K562 (cell line): ENCODE measurements around the gene CEMP1. TPM values are rescaled to one million over a fixed set of nuclear protein-coding genes. Genes with fewer than 3 reads are reported as not detected.
"Not testable (repeated sequence)": the region's sequence is repeated elsewhere in the genome, so short reads cannot be mapped to it uniquely, and the experiment has no call there.

ENCODE experiments used
- ATAC-seq: fragments of 200-7000 bp; cut with Tn5 transposase; 3 replicates; pipeline ENCODE4 v1.9.1; 2020; ENCODE audit warnings: moderate library complexity
- BruUV-seq: library from RNA; stranded (reverse); fragments of 400-500 nt; replicated peaks from 2 replicates; lab custom pipeline; 2021; lab: Mats Ljungman, UMichigan
- CTCF ChIA-PET: fragments of 300-600 bp; formaldehyde crosslinking; extraction: SDS; loops from one replicate; lab custom pipeline; 2021; ENCODE audit warnings: low intra/inter-chr PET ratio; lab: Yijun Ruan, JAX
- POLR2A ChIA-PET: fragments of 300-600, 350-650 bp; sonication (Branson Sonifier 250); formaldehyde crosslinking; extraction: SDS; loops from one replicate; lab custom pipeline; 2021; ENCODE audit warnings: antibody characterized with exemption, inconsistent platforms; lab: Yijun Ruan, JAX
- DNase-seq, 4 experiments: peaks; one replicate each; pipeline versions ENCODE4 v3.0.0 to v3.0.0-alpha.2; 2011 to 2018; ENCODE audit warnings: low spot score in 3 of 4, mixed read lengths in 3 of 4; ENCODE audit errors: extremely low read depth in 1 of 4
- FAIRE-seq: peaks from 2 replicates; lab custom pipeline; 2011; peaks lifted over from hg19 to GRCh38; lab: Jason Lieb, UNC
- H2AFZ ChIP-seq: 2 replicates; pipeline ENCODE4 v1.6.0; 2011; ENCODE audit warnings: low read depth, low read length, control low read depth, inconsistent platforms
- H3K27ac ChIP-seq: fragments of 200-600 bp; 3 replicates; pipeline ENCODE4 v1.8.0; 2011; ENCODE audit warnings: low read depth, mild to moderate bottlenecking, control low read depth, inconsistent platforms, low read length, moderate library complexity, mixed read lengths; ENCODE audit errors: extremely low read depth
- H3K27me3 ChIP-seq, 2 experiments: fragments of 300-600 bp in 1 of 2; 2 replicates in 1 of 2; 3 replicates in 1 of 2; pipeline versions ENCODE4 v1.6.0 to v1.8.0; 2011; ENCODE audit warnings: inconsistent platforms in 2 of 2, low read length in 2 of 2, mild to moderate bottlenecking in 1 of 2, mixed read lengths in 1 of 2, moderate library complexity in 1 of 2; ENCODE audit not compliant: control insufficient read depth in 2 of 2, insufficient read depth in 2 of 2
- H3K36me3 ChIP-seq: fragments of 300-600 bp; 3 replicates; pipeline ENCODE4 v1.8.0; 2011; ENCODE audit warnings: mild to moderate bottlenecking, low read length, inconsistent platforms; ENCODE audit not compliant: control insufficient read depth, insufficient read depth
- H3K4me1 ChIP-seq, 2 experiments: fragments of 200-600 bp in 1 of 2; replicated peaks in 1 of 2; 2 replicates in 1 of 2; 3 replicates in 1 of 2; pipeline versions ENCODE4 v1.5.1 to v1.8.0; 2011; ENCODE audit warnings: inconsistent platforms in 2 of 2, low read length in 2 of 2, mild to moderate bottlenecking in 1 of 2, mixed read lengths in 1 of 2, moderate library complexity in 1 of 2; ENCODE audit not compliant: control insufficient read depth in 2 of 2, insufficient read depth in 2 of 2
- H3K4me2 ChIP-seq: 2 replicates; pipeline ENCODE4 v1.6.1; 2011; ENCODE audit warnings: low read length, control low read depth, inconsistent platforms, mixed read lengths; ENCODE audit not compliant: insufficient read depth
- H3K4me3 ChIP-seq: fragments of 200-600 bp; sonication (generic), shearing (Covaris generic); 2 replicates; pipeline ENCODE4 v1.5.1; 2016; ENCODE audit warnings: control low read depth, inconsistent platforms
- H3K79me2 ChIP-seq: fragments of 200-600 bp; 3 replicates; pipeline ENCODE4 v1.8.0; 2011; ENCODE audit warnings: low read length, inconsistent platforms; ENCODE audit not compliant: control insufficient read depth, insufficient read depth
- H3K9ac ChIP-seq, 2 experiments: 2 replicates each; pipeline versions ENCODE4 v1.6.0 to v1.6.1; 2011; ENCODE audit warnings: low read depth in 2 of 2, low read length in 2 of 2, control low read depth in 1 of 2, inconsistent platforms in 1 of 2, mild to moderate bottlenecking in 1 of 2, mixed read lengths in 1 of 2; ENCODE audit not compliant: insufficient read depth in 1 of 2
- H3K9me1 ChIP-seq: one replicate; pipeline ENCODE4 v1.6.0; 2011; ENCODE audit warnings: inconsistent platforms, mild to moderate bottlenecking, low read length, moderate library complexity; ENCODE audit not compliant: control insufficient read depth, insufficient read depth
- H3K9me3 ChIP-seq: replicated peaks from 2 replicates; pipeline ENCODE4 v1.5.1; 2011; ENCODE audit warnings: low read depth, low read length, inconsistent platforms; ENCODE audit not compliant: control insufficient read depth, insufficient read depth
- H4K20me1 ChIP-seq: replicated peaks from 2 replicates; pipeline ENCODE4 v1.6.1; 2011; ENCODE audit warnings: low read length, inconsistent platforms, mixed read lengths; ENCODE audit not compliant: control insufficient read depth, insufficient read depth
- BCOR ChIP-seq: fragments of 450-650 bp; IDR thresholded peaks from 2 replicates; pipeline ENCODE4 v1.6.1; 2016
- EGR1 ChIP-seq: fragments of 450-650 bp; conservative IDR thresholded peaks from 2 replicates; pipeline ENCODE4 v1.6.1; 2017; ENCODE audit warnings: mild to moderate bottlenecking
- HDAC2 ChIP-seq: fragments of 450-650 bp; IDR thresholded peaks from 2 replicates; pipeline ENCODE4 v1.6.1; 2016; ENCODE audit warnings: mild to moderate bottlenecking
- KDM1A ChIP-seq, 2 experiments: fragments of 450-650 bp; IDR thresholded peaks; 2 replicates each; pipeline ENCODE4 v1.6.1; 2016; ENCODE audit warnings: mild to moderate bottlenecking in 2 of 2
- RBM25 ChIP-seq: fragments of 200-400 bp; formaldehyde crosslinking; IDR thresholded peaks from 2 replicates; pipeline ENCODE4 v1.6.1; 2018; ENCODE audit warnings: low read length, low read depth, moderate library complexity; ENCODE audit not compliant: severe bottlenecking
- WGBS: fragments of 100-300 bp; shearing (Covaris generic); methylation state at CpG from one replicate; pipeline ENCODE4 v1.1.6; 2016; ENCODE audit warnings: low coverage, mixed read lengths; ENCODE audit not compliant: insufficient coverage; ENCODE audit errors: missing lambda C conversion rate; 5-methylcytosine and 5-hydroxymethylcytosine counted together
- in situ Hi-C: fragments of 300-500 bp; cut with MboI; formaldehyde crosslinking; loops from 4 replicates; pipeline ENCODE4 v1.15.0; 2018; ENCODE audit warnings: inconsistent platforms, mixed read lengths
- intact Hi-C: fragments of 100-400 bp; cut with micrococcal nuclease; formaldehyde crosslinking; loops from 2 replicates; pipeline ENCODE4 v1.14.2; 2022
- polyA plus RNA-seq, 8 experiments: library from polyadenylated mRNA; depleted of rRNA in 4 of 8; stranded (reverse) in 5 of 8; unstranded in 3 of 8; fragments of >200 nt; fragmentation: Nextera tagmentation in 2 of 8; fragmentation: Illumina TruSeq in 1 of 8; extraction: Ambion mirVana in 2 of 8; extraction: Trizol in 1 of 8; gene quantifications; 2 replicates each; pipeline versions ENCODE4 v1.2.1 to v1.2.3, GENCODE V29; 2011 to 2014; ENCODE audit warnings: inconsistent platforms in 1 of 8, missing spikeins in 1 of 8
- total RNA-seq, 7 experiments: library from RNA; depleted of rRNA in 6 of 7; stranded (reverse); fragments of >200 nt in 6 of 7; fragmentation: Illumina TruSeq in 2 of 7; extraction: Trizol in 2 of 7; gene quantifications; 2 replicates each; pipeline versions ENCODE4 v1.2.1 to v1.2.3, GENCODE V29; 2011 to 2021; ENCODE audit warnings: low replicate concordance in 1 of 7

The CEMP1 gene
- total and polyA plus RNA-seq, 9 of the 15 experiments (the other 6 are each of a cell fraction or from before 2014, with no cell fraction given) = 0.05 to 0.45 TPM; not detected in 7

DNA sequence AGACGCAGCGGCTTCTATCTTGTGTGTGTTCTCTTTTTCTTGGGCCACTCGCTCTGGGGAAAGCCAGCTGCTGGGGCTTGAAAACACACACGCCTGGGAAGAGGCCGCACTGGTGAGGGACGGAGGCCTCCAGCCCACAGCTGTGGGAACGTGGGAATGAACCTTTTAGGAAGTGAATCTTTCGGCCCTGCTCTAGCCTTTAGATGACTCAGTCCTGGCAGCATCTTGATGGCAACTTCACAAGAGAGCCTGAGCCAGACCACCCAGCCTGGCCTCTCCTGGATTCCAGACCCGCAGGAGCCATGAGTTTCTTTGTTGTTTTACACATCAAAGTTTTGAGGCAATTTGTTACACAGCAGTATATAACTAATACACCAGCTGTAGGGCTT lies 4.4 kb upstream of the CEMP1 start:
- peaks cover 22% of the 10 kb centered on the region for H3K79me2 ChIP-seq
- no peaks in the 10 kb centered on the region for H3K27me3 ChIP-seq
- ChIA-PET POLR2A (interaction anchor here (1.5 kb wide), 1 partner anchor 15 kb away, joined by 5 read pairs; the partner anchor contains the start of gene AMDHD2), CTCF (no interaction called here)
- no peaks in the 10 kb centered on the region for H4K20me1 ChIP-seq
- no peaks in the 10 kb centered on the region for H3K9me3 ChIP-seq
- no peak overlapping the region for H3K9ac ChIP-seq
- H3K4me1 ChIP-seq = peaks cover 18 to 46% of the 10 kb centered on the region in 2 experiments; a peak in 4 of 5 replicates
- BruUV-seq = no TSS peak
- no peak for TF ChIP-seq EGR1
- 80% methylated on average over 8 of the region's 9 CpGs for WGBS
- peaks cover 16% of the 10 kb centered on the region; the same call in 1 of the 3 replicates for H3K36me3 ChIP-seq
- no peak overlapping the region for H3K4me2 ChIP-seq
- no peak for FAIRE-seq
- intact Hi-C loops = no loop called here
- H3K27ac ChIP-seq = no peak overlapping the region
- no peak for DNase-seq
- in situ Hi-C loops = no loop called here
- no peaks in the 10 kb centered on the region for H3K9me1 ChIP-seq
- no peak for ATAC-seq
- H2AFZ ChIP-seq = 0 out of 2 replicates have a peak overlapping the region, but pooled peaks have one; percentile 43
- H3K4me3 ChIP-seq = no peak overlapping the region

DNA sequence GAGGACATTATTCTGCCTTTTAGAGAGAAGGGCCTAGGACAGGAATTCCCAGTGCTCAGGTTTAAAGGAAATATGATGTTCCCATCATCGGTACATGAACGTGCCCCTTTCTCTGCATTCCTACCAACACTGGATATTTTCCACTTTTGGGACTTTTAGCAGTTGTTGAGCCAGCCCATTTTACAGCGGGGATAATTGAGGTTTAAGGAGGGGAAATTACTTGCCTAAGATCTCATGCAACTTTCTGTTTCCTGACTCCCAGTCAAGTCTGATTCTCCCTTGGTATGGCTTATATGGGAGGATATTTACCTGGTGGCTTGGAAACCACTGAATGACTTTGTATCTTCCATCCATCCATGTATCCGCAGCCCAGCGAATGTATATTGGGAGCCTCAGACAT lies 3.1 kb upstream of the CEMP1 start:
- Histone ChIP-seq H3K36me3 (peaks cover 18% of the 10 kb centered on the region; the same call in 2 of the 3 replicates), H3K79me2 (peaks cover 10% of the 10 kb centered on the region), H3K4me1 (peaks cover 17 to 59% of the 10 kb centered on the region in 2 experiments; a peak in 4 of 5 replicates)
- FAIRE-seq, H2AFZ ChIP-seq, H3K4me2 ChIP-seq, H3K9ac ChIP-seq, intact Hi-C loops, DNase-seq, H3K9me3 ChIP-seq, ATAC-seq, in situ Hi-C loops, H3K4me3 ChIP-seq, H3K27me3 ChIP-seq, H4K20me1 ChIP-seq, H3K9me1 ChIP-seq, BruUV-seq, CTCF ChIA-PET, POLR2A ChIA-PET, H3K27ac ChIP-seq: not testable (repeated sequence)
- 82% methylated on average over 5 of the region's 5 CpGs for WGBS
- peak in 1 of 2 experiments; percentile 56; a peak in 2 of 4 replicates for TF ChIP-seq KDM1A (IDR thresholded peaks at IDR 0.05)
- peak; percentile 80 for TF ChIP-seq BCOR
- TF ChIP-seq RBM25 = peak; percentile 73
- TF ChIP-seq HDAC2 = 0 out of 2 replicates have a peak, but pooled peaks have one; percentile 35
